CD4-positive, alpha-beta T cell treated with Interleukin-6 for 4 hours (primary cell): ENCODE measurements around the gene ZNF423.

Source experiments
- DNase-seq: peaks from one replicate; pipeline ENCODE4 v3.0.0-alpha.2; 2020; ENCODE audit warnings: mixed read lengths

Gene ZNF423

DNA sequence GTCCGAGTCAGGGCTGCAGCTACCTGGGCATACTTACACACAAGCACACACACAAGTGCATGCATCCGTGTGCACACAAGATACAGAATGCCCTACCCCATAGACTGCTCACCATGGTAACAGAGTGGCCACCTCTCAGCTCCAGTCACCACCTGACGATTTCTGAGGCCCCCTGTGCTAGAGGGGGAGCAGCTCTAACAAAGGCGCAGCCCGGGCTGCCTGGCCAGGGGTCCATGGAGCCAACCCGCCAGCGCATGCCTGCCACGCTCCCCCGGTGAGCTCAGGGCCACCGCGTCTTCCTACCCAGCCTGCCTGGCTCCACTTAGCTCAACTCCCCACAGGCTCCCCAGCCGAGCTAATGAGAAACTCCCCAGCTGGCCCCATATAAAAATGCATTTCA is 75.5 kb downstream of the ZNF423 start:
- no peak for DNase-seq

DNA sequence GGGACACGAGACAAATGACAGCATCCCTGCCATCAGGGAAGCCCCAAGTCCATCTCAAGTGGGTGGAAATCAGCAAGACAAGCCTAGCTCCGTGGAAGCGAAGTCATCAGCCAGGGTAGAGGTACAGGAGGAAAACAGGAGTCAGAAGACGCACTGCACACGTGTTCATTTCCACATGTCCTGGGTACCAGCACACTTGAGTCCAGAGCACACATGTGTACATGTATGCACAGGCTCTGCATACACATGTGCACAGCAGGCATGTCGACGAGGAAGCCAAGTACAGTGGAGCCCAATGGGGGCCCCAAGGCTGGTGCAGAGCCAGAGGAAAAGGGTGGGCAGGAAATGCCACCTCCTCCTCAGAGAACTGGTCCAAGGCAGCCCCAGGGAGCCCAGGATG is 75.9 kb downstream of the ZNF423 start:
- no peak for DNase-seq

DNA sequence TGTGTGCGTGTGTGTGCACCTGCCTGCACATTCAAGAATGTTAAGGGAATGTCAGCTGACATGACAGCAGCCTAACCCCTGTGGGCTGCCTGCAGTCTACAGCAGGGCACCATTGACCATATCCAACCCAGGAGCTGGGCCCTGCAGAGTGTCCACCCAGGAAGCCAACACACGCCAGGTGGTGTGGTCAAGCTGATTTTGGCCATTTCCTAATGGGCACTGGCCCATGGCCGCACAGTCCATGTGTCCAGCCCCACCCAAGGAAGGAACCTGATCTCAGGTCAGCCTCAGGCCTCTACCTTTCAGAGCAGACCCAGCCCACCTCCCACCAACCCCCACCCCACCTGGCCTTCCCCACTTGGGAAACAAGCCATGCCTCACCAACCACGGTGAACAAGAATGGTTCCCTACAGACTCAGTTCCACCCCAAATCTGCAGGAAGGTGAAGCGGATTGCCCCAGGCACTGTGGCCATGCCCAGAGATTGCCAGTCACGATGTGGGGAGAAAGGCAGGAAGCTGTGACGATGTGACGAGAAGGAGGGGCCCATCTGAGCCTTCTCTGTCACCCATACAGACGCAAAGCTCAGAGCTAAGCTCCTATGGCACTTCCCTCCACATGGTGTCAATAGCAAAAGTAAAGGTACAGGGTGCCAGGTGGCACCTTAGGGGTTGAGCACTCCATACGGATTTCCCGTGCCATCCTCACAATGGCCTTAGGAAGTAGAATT is 77.5 kb downstream of the ZNF423 start:
- no peak for DNase-seq

DNA sequence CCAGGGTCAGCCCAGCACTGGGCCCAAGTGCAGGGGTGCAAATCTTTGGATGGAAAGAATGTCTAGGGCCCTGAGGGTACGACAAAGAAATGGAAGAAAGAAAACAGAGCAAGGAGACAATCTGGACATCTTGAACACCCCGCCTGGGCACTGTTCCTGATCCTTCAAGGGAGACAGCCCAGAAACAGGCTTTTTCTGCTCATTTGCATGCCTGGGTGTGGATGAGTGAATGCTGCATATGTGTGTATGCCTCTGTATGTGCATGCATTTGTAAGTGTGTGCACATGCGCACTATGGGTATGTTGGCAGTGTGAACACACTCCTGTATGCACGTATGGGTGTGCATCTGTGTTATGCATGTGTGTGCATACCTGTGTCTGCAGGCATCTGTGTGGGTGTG is 79.2 kb downstream of the ZNF423 start:
- no peak for DNase-seq

DNA sequence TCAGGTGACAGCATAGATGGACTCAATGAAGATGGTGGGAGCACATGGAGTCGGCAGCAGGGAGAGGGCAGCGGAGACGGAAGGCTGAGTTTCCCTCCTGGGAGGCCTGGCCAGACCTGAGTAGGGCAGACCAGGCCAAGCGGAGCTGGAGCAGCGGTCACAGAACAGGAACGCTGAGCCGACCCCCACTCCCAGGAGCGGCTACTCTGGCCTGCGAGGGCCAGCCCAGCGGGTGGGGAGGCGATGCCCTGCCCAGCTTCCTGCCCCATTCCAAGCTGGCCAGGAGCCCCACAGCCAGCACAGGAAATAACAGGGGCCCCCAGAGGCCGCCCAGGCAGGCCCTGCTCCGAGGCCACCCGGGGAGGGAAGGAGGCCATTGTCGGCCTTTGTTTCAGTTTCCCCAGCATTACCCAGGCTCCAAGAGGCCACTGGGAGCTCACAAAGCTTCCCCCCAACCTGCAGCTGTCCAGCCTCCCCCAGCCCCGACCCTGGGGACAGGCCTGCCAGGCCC is 79.8 kb downstream of the ZNF423 start:
- DNase-seq, result no peak

DNA sequence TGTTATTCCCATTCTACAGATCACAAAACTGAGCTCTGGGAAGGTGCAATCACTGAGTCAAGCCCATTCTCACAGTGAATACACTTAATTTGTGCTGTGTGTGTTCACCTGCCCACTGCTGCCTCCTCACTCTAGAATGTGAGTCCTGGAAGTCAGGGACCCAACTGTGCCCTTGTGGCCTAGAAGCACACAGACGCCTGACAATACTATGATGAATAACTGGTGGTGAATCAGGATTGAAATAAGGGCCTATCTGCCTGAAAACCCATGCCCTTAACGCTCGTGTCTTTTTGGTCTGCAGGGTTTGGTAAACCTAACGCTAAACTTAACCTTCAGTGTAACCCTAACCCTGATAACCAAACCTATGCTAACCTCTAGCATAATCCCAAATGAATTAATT is 80.3 kb downstream of the ZNF423 start:
- DNase-seq, result no peak

DNA sequence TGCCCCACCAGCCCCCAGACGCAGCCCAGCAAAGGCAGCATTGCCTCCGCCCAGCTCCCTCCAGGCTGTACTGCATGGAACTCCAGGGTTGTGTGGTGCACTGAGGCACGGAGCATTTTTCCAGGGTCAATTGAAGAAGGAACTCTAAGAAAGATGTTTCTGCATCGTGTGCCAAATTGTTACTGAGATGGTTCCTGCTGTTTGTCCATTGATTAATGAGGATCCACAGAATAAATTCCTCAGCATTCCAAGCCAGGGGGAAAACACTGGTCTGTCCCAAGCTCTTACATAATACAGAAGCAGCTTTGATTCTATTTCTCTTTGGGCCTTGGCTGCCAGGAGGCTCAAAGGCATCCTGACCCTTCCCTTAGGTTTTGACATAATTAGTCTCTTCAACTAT is 80.9 kb downstream of the ZNF423 start:
- DNase-seq, result no peak

DNA sequence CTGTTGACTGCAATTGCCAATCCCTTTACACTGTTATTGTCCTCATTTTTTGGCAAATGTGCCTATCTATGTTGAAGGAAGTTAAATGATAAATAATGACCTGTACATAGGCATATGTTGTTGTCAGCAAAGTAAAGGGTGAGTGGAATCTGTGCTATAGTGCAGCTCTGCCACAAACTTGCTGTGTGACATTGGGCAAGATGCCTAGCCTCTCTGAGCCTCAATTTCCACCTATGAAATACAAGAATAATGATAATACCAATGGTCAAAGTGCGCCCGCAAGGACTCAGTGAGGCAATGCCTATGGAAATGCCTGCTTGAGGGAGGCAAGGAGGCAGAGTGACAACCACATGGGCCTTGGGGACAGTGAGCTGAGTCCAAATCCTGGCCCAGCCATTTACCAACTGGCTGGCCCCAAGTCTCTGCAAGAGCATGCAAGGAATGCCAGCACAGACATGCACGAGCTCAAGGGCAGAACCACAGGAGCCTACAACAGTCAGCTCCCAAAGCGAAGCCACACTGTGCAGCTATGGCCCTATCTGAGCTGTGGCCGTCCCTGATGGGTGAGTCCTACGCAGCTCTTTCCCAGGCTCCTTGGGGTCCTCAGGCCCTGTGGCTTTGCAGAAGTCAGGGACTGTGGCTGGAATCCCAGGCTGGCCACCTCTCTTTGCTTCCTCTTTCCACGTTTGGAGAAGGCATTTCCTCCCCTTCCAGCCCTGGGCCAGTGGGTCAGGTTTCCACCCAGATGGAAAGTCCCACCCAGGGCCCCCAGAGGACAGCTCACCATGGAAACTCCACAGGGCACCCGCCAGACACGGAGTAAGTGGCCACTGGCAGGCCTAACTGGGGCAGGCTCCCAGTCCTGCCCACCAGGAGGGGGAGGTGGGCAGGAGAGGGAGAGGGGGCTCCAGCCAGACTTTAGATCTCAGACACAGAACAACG is 82.1 kb downstream of the ZNF423 start:
- DNase-seq, result no peak

DNA sequence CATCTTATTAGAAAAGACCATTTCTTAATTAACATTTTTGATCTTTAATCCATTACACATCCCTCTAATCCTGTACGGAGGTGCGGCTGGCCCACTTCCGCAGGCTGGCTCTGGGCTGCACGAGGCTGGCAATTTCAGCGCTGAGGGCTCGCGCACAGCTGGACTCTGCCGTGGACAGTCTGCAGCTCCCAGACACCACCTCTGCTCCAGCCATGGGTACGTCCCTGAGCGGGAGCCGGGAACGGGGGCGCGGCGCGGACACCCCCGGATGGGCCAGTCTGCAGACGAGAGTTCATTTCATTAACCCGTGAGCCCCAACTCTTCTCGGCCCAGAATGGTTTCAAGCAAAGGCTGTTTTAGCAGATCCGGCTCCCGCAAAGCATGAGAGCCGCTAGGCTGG is 87.9 kb downstream of the ZNF423 start:
- no peak for DNase-seq

DNA sequence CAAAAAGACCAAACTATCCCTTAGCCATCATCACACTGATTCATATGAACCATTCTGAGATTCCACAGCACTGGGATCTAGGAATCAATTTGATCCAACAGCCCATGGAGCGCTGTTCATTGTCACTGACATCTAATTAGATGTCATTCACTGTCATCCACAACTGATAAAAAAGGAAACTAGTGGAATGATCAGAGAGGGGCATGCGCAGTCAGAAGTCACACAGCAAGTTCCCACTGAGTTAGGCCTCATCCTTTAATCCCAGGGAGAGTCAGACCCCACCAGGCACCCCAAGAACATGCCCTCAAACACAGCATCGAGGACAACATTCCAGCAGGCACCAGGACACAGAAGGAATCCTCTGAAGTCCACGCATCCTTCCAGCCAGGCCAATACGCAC is 88.5 kb downstream of the ZNF423 start:
- DNase-seq, result no peak

DNA sequence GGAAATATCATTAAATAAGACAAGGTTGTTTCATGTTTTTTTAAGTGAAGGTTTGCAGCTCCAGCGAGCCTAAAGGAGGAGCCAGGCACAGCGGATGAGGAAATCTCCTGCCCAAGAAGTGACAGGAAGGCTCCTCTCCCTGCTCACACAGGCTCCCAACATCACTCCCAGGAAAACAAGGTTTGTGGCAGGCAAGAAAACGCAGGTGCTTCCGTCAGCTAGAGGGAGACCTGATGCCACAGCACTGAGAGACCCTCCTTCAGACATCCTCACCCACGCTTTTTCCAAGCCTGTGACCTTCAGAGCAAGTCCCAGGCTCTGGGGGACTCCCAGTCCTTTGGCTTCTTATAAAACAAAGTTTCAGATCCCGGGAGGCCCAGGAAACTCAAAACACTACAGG is 89.7 kb downstream of the ZNF423 start:
- DNase-seq, result no peak

DNA sequence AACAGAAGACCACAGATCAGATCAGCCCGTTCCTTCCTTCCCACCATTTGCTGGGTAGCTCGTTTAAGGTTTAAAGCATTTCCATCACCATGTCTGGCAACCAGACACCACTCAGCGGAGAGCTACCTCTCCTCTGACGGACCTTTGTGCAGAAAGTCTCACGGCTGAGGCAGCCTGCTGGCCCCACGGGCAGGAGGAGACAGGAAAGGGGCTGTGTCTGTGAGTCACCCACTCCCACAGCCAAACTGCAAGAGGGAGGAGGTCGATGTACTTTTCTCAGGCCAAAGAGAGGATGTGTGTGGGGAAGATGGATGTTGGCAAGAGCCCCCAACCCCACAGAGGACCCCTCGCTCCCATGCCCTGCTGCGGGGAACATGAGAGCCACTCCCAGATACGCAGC is 92.1 kb downstream of the ZNF423 start:
- no peak for DNase-seq

DNA sequence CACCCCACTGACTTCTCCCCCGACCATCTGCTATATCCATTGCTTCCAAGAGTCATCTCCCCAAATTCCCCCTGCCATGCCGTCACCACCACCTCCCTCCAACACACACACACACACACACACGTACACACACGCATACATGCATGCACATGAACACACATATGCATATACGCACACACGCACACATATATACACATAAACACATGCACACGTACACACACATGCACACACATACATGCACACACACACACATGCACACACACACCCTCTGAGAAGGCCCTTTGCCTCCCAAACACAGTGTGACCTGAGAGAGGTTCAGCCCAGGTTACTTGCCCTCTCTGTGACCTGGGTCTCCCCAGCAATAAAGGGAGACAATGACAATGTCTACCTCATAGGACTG is 95.1 kb downstream of the ZNF423 start:
- DNase-seq, result no peak

DNA sequence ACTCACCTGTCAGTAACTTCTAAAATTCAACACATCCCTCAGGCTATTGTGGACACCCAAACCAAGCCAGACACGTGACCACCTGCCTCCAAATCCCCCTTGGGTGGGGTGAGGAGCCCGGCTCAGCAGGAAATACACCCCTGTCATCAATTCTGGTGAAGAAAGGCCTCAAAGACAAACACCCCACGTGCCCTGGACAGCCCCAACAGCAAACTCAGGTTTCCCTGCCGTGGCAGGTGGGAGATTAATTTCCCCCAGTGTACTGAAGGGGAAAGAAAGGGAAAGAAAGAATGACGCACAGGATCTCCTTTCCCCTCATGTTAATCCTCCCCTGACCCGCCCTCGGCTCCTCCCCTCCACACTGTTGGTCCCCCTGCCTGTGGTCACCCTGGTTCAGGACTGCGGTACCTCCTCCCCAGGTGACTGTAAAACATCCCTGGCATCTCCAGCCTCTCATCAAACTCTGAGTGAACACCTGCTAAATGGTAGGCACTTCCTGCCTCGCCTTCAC is 98.3 kb downstream of the ZNF423 start:
- DNase-seq, result no peak

DNA sequence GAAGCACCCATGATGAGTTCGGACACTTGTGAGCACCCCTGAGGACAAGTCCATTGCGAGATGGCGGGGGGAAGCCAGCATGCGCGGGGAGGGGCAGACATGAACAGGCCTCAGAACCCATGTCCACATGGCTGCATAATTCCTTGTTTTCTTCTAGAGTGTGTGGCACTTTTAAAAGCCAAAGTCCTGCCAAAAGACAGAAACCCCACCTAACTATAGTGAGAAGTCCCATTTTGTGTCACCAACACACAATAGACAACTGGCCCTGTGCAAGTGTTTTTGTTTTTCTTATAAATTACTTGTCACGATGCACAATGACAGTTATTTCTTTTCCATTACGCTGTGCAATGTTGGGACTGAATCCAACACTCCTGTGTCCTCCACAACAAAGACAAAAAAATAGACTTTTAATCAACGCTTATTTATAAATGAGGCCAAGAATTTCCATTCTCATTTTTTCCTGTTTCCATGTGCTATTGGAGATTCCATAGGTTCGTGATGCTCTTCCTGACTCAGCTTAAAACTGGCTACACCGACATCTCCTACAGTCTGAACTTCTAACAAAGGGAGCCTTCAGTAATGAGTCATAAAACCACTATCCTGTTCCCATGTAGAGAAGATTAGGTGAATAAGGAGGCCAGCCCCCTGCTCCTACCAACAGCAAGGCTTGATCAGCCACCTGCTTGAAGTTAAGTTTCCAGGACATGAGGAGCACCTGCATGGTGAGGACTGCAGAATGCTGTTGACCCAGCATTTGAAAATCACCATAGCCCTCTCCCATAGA is 98.9 kb downstream of the ZNF423 start:
- DNase-seq, result no peak

DNA sequence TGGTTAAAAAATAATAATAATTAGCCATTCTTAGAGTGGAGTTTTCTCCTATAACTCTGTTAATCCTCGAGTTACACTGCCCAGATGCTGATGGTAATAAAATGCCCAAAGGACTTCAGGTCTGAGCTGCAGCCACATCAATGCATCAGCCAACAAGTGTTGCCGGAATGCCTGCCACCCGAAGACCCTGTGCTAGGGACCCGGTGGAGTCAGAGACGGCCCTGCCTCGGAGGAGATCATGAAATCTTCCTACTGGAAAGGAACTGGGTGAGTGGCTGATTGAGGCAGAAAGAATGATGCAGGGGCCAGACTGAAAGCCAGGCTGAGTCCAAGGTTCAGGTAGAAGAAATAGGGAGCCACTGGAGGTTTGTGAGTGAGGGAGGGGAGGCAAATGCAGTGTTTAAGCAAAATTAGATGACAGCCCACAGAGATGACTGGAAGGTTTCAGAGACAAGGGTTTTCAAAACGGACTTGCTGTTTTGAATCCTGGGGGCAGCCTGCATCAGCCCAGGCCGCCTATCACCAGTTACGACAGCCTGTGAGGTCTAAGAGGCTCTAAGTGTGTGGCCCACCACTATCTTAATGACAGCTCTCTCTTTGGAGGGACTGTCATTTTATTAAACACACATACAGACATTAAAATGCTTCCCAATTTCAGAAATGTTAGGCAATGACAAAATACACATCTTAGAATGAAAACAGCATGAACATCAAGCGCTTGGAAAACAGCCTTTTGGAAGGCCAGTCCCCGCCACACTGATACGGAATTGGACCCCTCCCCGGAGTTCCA is 100.0 kb downstream of the ZNF423 start:
- DNase-seq, result no peak

DNA sequence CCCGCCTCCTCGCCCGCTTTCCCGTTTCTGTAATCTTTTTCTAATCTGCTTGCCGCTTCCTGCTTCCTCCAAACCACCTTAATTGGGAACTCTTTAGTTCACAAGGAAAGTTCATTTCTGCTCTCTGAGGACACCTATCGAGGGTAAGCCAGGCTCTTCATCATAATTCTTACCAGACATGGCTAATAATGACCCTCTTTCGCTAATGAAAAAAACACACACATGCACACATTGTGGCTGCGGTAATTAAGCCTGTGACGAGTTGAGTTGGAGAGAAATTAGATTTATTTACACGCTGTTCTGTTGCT is 100.6 kb downstream of the ZNF423 start:
- DNase-seq, result no peak

DNA sequence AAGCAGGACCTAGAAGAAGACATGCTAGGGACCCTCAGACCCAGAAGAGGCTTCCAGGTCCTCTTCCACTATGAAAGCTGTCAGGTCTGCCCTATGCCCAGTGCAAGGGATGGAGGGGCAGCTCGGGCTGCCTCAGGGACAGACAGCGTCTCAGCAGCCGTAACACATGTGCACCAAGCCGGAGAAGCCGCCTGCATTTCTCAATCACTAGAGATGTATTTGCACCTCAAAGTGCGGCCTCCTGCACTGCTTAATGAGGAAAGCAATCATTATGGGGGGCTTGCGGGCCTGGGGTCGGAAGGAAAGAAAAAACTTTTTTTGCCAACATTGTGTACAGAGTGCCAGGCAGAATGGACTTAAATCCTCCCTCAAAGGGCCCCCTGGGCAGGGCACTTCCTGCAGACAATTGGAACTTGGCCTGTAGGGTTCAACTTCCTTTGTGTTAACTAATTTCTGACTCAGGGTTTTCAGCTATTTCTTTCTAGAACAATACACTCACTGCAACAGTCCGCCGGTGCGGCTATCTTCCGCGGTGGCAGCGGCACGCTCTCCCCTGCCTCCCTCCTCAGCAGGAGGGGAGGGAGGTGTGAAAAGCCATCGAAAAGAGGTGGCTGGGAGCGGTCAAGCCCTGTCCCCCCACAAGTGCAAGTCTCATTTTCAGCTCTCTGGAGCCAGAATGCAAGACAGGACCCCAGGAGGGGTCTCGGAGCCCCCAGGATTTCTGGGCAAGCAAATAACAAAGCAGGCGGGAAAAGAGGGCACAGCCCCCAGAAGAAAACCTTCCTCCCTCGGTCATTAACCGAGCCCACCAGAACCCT is 101.2 kb downstream of the ZNF423 start:
- DNase-seq, result no peak

DNA sequence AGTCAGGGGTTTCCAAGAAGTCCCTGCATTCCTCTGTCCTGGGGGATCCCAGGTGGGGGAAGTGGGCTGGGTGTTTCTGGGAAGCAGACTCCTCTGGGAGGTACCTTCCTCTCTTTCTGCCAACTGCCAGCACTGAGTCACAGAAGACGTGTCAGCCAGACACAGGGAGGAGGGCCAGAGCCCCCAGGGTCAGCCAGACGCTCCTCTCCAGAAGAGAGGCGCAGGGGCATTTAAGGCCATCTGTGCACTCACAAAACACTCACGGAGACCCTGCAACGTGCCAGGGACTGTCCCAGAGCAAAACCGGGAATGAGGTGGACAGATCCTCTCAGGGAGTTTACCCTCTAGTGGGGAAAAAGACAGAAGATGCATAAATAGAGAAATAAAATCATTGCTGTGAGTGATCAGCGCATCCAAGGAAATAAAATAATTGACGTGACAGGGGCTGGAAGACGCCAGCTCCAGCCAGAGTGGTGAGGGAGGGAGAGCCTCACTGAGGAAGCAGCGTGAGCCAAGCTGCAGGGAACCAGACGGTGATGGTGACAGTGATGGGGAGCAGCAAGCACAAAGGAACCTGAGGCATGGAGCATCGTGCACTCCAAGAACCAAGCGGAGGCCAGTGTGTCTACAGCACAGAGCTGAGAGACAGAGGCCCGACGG is 105.4 kb downstream of the ZNF423 start:
- DNase-seq, result no peak

DNA sequence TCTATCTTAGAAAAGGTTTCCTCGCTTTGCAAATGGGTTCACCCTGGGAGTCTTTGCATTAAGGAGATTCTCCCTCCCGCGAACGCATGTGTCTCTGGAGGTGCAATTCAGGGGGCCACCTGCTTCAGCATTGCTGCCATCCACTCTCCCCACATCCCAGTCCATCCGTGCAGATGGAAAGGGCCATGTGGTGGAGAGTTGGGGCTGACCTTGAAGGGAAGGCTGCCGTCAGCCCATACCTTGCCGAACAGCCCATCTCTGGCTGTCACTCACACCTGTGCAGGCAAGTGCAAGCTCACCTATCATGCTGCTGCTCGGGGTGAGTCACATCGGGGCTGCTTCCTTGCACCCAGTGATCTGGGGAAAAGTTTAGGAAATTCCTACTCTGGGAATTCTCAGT is 106.1 kb downstream of the ZNF423 start:
- no peak for DNase-seq

DNA sequence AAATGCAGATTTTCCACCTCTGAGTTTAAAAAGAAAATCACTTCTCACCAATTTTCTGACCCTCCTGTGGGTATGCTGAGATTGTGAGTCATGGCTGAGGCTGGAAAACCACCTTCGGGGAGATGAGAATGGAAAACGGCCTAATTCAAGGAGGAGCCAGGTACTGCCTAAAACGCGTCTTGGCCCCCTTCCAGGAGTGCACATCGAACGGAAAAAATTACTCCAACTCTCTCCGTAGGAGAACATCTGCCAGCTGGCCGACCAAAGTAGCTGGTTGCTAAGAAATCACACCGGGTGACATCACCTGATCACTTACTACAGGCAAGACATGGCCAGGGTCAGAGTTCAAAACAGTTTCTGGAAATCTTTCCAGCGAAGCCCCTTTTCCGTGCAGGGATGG is 107.6 kb downstream of the ZNF423 start:
- no peak for DNase-seq
